Stimulated activated CD8-positive, alpha-beta memory T cell treated with anti-CD3 and anti-CD28 coated beads, Interleukin-7, amount 100 ng/mL, for 4 hours (primary cell): ENCODE data around the gene PIGX.
"Not testable (repeated sequence)": the region's sequence is repeated elsewhere in the genome, so short reads cannot be mapped to it uniquely, and the experiment has no call there.

ENCODE experiments used
- DNase-seq, 2 donors: peaks; one replicate each; pipeline ENCODE4 v3.0.0-alpha.2; 2020; ENCODE audit warnings: low read depth in 2 of 2

PIGX gene

DNA sequence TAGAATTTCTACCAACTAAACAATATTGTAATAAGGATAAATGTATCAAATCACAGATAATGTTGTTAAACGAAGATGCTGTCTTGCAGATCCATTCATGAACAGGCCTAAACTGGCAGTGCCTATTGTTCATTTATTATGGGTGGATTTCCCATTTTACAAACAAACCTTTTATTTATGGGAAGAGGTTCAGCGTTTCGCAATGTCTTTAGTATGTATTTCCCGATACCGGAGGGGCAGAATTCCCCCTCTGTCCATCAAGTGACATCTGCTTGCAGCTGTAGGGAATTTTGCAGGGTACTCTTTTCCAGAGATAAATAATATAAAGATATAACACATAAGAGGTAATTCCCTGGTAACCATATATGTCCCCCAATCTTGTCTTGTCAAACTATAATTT lies 5.8 kb upstream of the PIGX start:
- DNase-seq, result no peak

DNA sequence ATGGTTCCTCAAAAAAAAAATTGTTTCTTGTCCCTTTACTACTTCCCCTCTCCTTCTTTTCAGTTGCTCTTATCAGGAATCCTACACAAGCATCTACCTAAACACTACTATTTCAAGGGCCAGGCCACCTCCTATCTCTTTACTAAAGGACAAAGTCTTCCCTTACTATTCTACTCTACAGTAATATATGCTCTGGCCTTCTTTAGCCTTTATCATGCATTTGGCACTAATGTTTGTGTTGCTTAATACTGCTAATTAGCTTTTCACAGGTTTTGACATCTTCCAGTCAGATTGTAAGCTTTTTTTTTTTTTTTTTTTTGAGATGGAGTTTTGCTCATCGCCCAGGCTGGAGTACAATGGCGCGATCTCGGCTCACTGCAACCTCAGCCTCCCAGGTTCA lies 5.4 kb upstream of the PIGX start:
- no peak for DNase-seq

DNA sequence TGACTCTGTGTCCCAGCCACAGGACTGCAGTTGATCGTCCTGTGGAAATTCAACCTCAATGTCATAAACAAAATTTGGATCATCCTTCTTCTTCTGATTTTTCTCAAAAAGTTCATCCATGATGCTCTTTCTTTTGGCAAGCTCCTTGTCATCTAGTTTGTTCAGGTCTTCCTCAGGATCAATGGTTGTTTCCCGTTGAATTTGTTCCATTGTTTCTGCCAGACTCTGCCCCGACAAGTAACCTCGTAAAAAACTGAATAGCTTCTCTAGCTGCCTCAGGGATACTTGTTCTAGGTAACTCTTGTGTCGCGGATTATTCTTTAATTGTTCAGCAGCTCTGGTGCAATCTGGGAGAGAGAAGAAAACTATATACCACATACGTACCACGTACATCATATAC lies 4.6 kb upstream of the PIGX start:
- no peak for DNase-seq

DNA sequence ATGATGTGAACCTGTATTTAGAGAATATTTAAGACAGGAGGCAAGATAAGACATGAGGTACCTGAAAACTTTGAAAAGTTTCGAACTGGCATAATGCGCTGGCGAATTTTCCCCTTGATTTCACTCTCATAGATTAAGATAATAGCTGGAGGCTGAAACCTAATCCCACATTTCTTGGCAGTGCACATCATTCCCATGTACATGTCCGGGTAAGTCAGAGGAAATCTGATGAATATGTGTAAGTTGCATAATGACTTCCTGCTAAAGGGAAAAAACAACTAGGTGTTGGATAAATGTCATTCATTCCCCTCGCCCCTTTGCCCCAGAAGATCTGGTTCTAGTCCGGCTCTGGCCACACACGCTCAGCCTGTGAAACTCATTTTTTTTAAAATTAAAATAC lies 3.7 kb upstream of the PIGX start:
- no peak for DNase-seq

DNA sequence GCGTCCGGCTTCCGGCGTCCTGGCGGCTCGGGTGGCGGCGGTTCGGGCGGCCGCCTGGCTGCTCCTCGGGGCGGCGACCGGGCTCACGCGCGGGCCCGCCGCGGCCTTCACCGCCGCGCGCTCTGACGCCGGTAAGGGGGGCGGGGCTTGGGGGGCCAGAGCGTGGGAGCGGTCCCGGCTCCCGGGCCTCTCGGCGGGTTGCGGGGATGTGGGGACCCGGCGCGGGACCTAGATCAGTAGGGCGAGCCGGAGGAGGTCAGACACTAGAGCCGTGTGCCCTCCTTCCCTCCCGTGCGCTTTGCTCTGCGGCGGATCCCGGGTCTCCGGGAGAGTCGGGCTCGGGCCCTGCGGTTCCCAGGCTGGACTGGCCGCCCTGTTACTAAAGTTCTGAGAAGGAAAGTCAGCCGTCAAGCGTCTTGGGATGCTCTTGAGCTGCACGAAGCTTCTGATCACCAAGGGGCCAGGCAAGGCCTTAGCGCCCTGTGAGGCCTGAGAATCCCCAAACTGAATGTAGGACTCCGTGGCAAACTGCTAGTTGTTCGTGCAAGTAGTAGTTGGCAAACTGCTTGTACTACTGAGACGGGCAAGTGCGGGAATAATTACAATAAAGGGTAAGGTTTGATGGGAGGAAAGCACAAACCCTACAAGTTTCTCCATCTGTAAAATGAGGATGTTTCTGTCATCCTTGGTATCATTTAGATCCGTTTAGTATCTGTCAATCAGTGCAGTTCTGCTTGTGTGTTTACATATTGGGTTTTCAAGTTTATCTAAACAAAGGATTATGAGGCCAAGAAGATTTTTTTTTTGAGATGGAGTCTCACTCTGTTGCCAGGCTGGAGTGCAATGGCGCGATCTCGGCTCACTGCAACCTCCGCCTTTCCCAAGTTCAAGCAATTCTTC lies 587 bp downstream of the PIGX start:
- DNase-seq, result peak in 1 of 2 donors; percentile 66

DNA sequence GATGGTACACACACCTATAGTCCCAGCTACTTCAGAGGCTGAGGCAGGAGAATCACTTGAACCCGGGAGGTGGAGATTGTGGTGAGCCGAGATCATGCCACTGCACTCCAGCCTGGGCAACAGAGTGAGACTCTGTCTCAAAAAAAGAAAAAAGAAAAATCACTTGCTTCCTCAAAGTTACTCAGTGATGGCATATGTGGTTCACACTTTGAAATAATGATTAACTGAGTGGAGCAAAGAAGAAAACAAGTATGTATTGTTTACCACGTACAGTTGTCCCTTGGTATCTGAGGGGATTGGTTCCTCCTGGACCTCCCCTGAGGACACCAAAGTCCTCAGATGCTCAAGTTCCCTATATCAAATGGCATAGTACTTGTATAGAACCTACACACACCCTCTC lies 5.0 kb downstream of the PIGX start:
- DNase-seq, result not testable (repeated sequence)

DNA sequence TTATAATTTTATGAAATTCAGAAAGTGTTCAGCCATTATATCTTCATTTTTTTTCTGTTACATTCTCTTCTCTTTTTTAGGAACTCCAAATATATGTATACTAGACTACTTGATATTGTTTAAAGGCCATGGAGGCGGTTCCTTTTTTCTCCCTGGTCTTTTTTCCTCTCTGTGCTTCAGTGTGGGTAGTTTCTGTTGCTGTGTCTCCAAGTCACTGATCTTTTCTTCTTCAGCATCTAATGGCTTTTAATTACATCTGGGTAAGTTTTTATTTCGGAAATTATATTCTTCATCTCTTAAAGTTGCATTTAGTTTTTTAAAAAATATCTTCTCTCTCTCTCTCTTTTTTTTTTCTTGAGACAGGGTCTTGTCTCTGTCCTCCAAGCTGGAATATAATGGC lies 8.9 kb downstream of the PIGX start:
- no peak for DNase-seq

DNA sequence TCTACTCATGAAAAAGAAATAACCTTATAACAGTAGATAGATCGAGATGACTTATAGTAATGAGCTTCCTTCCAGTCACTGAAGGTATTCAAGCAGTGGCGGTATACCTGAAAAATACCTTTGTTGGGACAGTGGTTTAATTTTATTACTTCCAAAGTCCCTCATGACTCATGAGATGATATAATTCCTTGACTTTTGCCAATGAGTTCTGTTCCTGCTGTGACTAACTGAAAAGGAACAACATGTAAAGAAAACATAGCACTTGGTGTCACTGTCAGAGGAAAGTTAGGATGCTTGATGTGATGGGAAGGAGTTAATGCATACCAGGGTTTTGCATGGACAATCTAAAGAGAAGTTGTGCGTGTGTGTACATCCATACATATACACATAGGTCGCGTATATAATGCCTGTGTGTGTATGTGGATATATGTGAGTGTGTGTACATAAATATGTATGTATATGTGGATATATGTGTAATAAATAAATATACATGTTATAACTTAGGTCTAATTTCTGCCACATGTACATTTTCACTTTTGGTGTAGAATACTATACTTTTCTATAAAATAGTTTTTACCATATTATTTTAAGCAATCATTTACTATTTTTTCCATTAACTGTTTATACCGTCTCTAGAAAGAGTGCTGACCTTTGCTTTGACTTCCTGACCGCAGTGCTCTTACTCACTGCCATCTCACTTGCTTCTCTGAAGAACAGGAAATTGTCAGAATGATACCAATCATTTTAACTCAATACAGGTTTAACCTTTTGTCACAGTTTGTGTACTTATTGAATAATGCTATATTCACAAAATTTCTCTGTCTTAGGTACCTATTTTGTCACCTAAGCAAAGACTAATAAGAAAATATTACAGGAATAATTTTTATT lies 14.9 kb downstream of the PIGX start:
- no peak for DNase-seq

DNA sequence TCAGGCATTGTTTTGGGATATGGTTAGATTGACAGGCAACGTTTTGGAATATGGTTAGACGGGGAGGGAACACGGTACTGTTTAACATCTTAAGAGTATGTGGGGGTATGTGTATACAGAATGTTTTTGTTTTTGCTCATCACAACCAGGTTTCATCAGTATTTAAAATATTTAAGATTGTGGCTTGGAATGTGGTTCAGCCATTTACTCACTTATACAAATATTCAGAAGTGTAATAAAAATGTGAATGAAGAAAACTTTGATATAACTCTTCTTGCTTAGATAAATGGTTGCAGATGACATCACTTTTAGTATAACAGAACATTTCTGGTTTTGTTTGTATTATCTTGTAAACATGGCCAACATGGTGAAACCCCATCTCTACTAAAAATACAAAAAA lies 23.6 kb downstream of the PIGX start:
- DNase-seq, result no peak

DNA sequence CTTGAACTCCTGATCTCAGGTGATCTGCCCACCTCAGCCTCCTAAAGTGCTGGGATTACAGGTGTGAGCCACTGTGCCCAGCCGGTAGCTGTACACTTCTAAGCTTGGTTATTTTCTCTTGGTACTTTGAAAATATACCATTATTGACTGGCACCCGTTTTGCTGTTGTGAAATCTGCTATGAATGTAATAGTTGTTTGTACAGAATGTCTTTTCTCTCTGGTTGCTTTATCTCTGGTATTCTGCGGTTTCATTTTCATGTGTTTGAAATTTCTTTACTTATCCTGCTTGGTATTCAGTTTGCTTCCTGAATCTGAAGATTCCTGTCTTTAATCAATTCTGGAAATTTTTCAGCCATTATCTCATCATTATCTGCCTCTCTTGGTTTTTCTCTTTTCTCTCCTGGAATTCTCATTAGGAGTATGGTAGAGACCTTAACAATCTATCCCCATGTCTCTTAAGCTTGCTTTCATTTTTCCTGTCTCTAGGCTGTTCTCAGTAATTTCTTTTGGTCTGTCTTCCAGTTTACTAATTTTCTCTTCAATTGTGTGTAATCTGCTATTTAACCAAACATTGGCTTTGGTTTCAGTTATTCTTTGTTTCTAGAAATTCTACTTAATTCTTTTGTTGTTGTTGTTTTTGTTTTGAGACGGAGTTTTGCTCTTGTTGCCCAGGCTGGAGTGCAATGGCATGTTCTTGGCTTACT lies 24.6 kb downstream of the PIGX start:
- no peak for DNase-seq

DNA sequence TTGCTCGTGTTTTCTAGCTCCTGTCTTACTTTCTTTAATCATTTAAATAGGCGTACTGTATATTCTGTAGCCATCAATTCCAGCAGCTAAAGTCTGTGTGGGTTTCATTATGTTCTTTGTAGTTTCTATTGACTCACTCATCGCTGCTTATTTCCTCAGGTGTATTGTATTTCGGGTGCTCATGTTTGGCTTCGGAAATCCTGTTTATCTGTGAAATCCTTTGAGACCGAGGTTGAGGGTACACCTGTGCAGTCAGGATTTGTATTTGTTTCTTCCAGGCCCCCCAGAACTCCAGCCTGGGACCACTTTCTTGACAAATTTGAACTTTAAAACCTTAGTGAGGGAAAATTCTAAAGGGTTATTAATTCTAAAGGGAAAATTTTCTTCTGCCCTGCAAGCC lies 25.5 kb downstream of the PIGX start:
- no peak for DNase-seq

DNA sequence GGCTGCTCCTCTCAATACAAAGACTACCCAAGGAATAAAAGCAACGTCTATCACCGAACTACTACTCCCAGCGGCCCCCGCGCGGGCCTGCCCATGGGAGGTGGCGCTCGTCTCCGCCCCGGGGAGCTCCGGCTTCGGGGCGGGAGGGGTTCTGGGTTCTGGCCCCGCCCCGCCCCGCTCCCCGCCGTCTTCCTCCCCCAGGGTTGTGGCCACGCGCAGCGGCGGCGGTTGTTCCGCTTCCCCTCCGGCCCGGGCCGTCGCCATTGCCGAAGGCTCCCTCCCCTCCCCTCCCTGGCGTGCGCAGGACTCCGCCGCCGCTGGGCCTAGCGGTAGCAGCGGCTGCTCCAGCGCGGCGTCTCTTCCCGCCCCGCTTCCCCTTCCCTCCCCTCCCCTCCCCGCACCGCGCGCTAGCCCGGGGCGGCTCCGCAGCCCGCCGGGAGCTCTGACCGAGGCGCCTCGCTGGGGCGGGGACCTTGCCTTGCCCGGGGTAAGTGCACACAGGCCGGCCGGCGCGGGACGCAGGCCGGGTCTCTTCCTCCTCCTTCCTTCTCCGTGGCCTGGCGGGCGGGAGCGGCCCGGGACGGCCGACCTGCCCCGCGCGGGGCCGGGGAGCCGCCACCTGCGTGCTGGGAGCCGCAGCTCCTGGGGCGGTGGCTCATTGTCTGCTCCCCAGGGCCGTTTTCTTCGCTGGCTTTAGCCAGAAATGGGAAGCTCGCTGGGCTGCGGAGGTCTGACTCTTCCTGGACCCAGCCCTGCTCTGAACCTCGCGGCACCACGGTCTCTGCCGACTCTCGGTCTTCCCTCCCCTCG lies 27.7 kb downstream of the PIGX start, which contains the start of gene PAK2:
PAK2 (plus strand) TSS at position 187 of the 810 bp plus-strand sequence. CDS start 42,790 bp downstream, outside the sequence.
- DNase-seq, result peak; percentile 77 to 90

DNA sequence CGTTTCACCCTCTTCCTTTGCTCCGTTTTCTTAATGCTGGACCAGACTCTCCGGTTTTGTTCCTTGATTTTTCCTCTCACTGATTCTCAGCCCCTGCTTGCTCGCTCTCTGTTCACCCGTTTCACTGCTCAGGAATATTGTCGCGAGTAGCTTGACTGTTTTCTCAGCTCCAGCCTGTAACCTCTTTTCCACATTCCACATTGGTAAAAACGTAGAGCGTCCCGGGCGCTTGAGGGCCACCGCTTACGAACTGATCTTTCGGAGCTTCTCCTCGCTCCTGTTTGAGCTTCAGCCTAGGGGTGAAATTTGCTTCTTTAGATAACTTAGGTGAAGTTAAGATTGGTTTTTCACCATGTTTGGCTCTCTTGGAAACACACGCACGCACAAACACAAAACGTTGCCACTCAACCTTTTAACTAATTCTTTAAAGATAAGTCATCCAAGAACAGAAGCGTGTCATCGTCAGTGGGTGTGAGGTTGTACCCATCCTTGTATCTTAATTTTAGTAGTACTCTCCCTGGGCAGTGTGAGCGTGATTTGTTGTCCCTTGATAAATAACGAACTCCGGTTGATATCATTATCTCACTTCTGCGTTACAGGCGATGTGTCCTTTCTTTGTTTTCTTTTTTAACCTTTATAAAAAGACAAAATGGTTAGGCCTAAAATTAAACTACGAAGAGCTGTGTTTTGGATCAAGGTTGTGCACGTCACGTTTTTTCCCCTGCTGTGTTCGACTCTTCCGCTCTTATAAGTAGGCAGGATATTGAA lies 28.5 kb downstream of the PIGX start:
- DNase-seq, result peak; percentile 7 to 23

DNA sequence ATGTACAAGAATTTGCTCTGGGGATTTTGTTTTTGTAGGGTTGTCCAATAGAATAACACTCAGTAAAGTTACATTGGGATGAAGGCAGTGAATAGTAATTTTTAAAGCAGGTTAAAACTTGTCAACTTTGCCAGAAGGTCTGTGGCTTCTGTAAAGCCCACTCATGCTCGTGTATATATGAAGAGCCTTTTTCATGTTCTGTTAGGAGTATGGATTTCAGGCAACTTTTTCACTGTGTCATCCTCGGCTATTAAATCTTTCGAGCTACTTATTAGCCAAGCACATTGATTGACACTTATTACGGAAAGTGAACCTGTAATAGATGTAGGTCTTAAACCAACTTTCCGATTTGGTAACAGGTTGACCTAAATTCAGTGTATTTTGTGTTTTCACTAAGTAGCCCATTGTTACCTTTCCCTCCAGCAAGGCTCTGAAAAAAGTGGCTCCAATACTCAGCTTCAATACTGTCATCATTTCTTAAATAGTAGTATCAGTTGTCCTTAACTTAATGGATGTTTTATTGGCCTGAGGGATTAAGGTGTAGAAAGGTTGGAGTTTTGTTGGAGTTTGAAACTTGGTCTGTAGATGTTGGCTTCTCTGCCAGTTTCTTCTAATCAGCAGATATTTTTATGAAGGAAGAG lies 29.2 kb downstream of the PIGX start:
- no peak for DNase-seq

DNA sequence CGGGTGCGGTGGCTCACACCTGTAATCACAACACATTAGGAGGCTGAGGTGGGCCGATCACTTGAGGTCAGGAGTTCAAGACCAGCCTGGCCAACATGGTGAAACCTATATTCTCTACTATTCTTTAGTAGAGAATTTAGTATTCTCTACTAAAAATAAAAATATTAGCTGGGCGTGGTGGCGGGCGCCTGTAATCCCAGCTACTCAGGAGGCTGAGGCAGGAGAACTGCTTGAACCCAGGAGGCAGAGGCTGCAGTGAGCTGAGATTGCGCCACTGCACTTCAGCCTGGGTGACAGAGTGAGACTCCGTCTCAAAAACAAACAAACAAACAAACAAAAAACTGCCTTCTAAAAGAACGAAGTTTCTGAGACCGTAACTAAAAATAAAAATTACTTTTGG lies 31.4 kb downstream of the PIGX start:
- DNase-seq, result not testable (repeated sequence)

DNA sequence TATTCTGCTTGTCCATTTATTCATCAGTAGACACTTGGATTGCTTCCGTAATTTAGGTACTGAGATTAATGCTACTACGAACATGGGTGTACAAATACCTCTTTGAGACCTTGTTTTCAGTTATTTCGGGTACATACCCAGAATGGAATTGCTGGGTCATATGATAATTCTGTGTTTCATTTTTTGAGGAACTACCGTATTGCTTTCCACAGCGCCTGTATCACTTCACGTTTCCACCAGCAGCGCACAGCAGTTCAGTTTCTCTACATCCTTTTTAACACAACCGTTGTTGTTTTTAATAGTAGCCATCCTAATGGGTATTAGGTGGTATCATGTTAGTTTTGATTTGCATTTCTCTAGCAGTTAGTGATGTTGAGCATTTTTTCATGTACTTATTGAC lies 36.9 kb downstream of the PIGX start:
- DNase-seq, result no peak

DNA sequence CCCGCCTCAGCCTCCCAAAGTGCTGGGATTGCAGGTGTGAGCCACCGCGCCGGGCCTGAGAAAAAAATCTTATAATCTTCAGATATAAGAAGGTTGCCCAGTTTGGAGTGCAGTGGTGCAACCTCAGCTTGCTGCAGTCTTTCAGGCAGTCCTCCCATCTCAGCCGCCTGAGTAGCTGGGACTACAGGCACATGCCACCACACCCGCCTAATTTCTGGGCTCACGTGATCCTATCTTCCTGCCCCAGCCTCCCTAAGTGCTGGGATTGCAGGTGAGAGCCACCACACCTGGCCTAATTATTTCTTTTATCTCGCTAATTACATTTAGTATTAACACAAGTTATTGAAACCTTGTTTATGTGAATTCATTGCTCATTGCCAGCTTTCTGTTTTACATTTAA lies 41.0 kb downstream of the PIGX start:
- DNase-seq, result no peak

DNA sequence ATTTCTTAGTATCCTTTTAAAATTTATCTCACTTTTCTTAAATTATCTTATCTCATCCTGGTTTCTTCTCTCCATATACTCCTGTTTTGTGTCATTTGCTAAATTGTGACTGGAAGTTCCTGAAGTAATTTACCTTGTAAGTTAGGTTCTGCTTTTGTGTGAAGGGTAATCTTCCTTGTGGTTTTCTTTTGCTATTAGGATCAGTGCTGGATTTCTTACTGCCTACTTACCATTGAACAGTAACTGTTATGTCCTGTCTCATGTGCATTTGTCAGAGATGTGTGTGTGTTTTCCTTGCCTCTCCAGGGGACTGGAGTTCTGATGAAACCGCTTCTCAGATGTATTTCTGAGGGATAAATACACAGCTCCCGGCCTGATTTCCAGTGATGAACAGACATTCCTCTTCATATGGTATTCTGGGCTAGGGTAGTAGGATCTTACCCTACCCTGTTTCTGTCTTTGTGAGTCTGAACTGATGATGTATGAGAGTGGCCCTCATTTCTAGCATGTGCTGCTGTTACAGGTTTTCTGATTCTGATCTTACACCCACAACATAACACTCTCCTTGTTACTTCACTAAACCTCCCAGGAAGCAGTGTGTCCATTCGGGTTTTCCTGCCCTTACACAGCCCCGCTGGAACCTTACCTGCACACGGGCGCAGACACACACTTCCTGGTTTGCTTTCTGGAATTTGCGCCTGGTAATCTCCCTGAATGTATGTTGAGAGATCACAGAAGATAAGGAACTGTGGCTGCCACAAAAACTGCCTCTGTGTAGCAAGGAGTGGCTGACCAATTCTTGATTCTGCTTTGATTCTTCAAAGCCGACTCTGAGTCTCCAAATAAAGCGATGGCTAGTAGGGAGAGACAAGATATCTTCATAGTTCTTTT lies 42.2 kb downstream of the PIGX start:
- no peak for DNase-seq

DNA sequence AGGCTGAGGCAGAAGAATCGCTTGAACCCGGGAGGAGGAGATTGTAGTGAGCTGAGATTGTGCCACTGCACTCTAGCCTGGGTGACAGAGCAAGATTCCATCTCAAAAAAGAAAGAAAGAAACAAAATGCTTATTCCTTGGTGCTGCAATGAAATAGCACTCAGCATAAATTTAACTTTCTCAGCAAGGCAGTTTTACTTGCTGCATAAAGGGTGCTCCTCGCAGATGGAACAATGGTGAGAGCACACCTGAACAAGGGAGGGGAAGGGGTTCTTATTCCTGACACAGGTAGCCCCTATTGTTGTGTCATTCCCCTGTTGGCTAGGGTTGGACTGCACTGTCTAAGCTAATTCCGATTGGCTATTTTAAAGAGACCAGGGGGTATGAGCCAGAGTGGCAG lies 44.6 kb downstream of the PIGX start:
- DNase-seq, result no peak
